ENCODE results near the gene RNPS1.
"Not testable (repeated sequence)": the region's sequence is repeated elsewhere in the genome, so short reads cannot be mapped to it uniquely, and the experiment has no call there.

The RNPS1 gene

GRCh38 chr16:2270588-2271470, 2.9 kb upstream of the RNPS1 start:
- no peak overlapping the region for H3K4me3 ChIP-seq (ENCODE audit: low read depth, low read length)
- in situ Hi-C loops (cut with HindIII; ENCODE audit: low sequenced_read_pairs), result no loop called here
- no peak for DNase-seq (ENCODE audit: low read depth, low spot score)

GRCh38 chr16:2270070-2270462, 2.1 kb upstream of the RNPS1 start:
- TF ChIP-seq CTCF (IDR thresholded peaks at IDR 0.05; ENCODE audit: low read depth, low read length), result no peak
- H3K4me3 ChIP-seq (ENCODE audit: low read depth, low read length), result no peak overlapping the region
- no peak for DNase-seq (ENCODE audit: low read depth, low spot score)
- in situ Hi-C loops (cut with HindIII; ENCODE audit: low sequenced_read_pairs), result no loop called here

More at GRCh38 chr16:2270588-2271470, 2.9 kb upstream of the RNPS1 start:
- no peak for TF ChIP-seq CTCF (IDR thresholded peaks at IDR 0.05; ENCODE audit: low read depth, low read length)

GRCh38 chr16:2267505-2267912, 417 bp downstream of the RNPS1 start:
- DNase-seq (ENCODE audit: low read depth, low spot score); in situ Hi-C loops (cut with HindIII; ENCODE audit: low sequenced_read_pairs): not testable (repeated sequence)
- peak overlapping the region; percentile 78 for H3K4me3 ChIP-seq (ENCODE audit: low read depth, low read length)

GRCh38 chr16:2266887-2267286, 1.0 kb downstream of the RNPS1 start:
- DNase-seq (ENCODE audit: low read depth, low spot score), result peak; percentile 33
- in situ Hi-C loops (cut with HindIII; ENCODE audit: low sequenced_read_pairs), result not testable (repeated sequence)
- peak overlapping the region; percentile 78 for H3K4me3 ChIP-seq (ENCODE audit: low read depth, low read length)

GRCh38 chr16:2263026-2263425, 4.9 kb downstream of the RNPS1 start:
- H3K4me3 ChIP-seq (ENCODE audit: low read depth, low read length); in situ Hi-C loops (cut with HindIII; ENCODE audit: low sequenced_read_pairs); DNase-seq (ENCODE audit: low read depth, low spot score): not testable (repeated sequence)

GRCh38 chr16:2260250-2260649, 7.7 kb downstream of the RNPS1 start:
- no peak for TF ChIP-seq CTCF (IDR thresholded peaks at IDR 0.05; ENCODE audit: low read depth, low read length)
- no peak overlapping the region for H3K4me3 ChIP-seq (ENCODE audit: low read depth, low read length)
- in situ Hi-C loops (cut with HindIII; ENCODE audit: low sequenced_read_pairs), result no loop called here
- DNase-seq (ENCODE audit: low read depth, low spot score), result no peak

- H3K4me3 ChIP-seq (ENCODE audit: low read depth, low read length); DNase-seq (ENCODE audit: low read depth, low spot score); in situ Hi-C loops (cut with HindIII; ENCODE audit: low sequenced_read_pairs): not testable (repeated sequence)
These were observed 9.4 kb downstream of the RNPS1 start for GRCh38 chr16:2258530-2258929.

- TF ChIP-seq CTCF (IDR thresholded peaks at IDR 0.05; ENCODE audit: low read depth, low read length), result no peak
- in situ Hi-C loops (cut with HindIII; ENCODE audit: low sequenced_read_pairs), result no loop called here
- no peak for DNase-seq (ENCODE audit: low read depth, low spot score)
- no peak overlapping the region for H3K4me3 ChIP-seq (ENCODE audit: low read depth, low read length)
These were observed 10.2 kb downstream of the RNPS1 start for GRCh38 chr16:2257726-2258125.

All from astrocyte of the spinal cord (primary cell).